Activated gamma-delta T cell treated with Interleukin-2 at 50 U/mL for 16 hours (primary cell): ENCODE measurements around the gene GPATCH8.
A peak's percentile ranks its signal among the peaks of the same experiment; 100 is the strongest.
"Not testable (repeated sequence)": the region's sequence is repeated elsewhere in the genome, so short reads cannot be mapped to it uniquely, and the experiment has no call there.

ENCODE experiments used
- DNase-seq: peaks from one replicate; pipeline ENCODE4 v3.0.0-alpha.2; 2020

The GPATCH8 gene

GRCh38 chr17:44523672-44523972, 20.4 kb upstream of the GPATCH8 start:
- DNase-seq, result no peak

GRCh38 chr17:44522883-44523671, 19.9 kb upstream of the GPATCH8 start:
- peak; percentile 26 for DNase-seq

- DNase-seq, result no peak
Measured at GRCh38 chr17:44518032-44518431, 14.8 kb upstream of the GPATCH8 start.

- not testable (repeated sequence) for DNase-seq
Measured at GRCh38 chr17:44511241-44512134, 8.3 kb upstream of the GPATCH8 start.

GRCh38 chr17:44506939-44507604, 3.9 kb upstream of the GPATCH8 start:
- DNase-seq, result not testable (repeated sequence)

GRCh38 chr17:44502598-44503146, 534 bp downstream of the GPATCH8 start:
- no peak for DNase-seq

GRCh38 chr17:44501866-44502375, 1.3 kb downstream of the GPATCH8 start:
- no peak for DNase-seq

- DNase-seq, result no peak
Measured at GRCh38 chr17:44499722-44500121, 3.5 kb downstream of the GPATCH8 start.

- no peak for DNase-seq
Measured at GRCh38 chr17:44496815-44497214, 6.4 kb downstream of the GPATCH8 start.

- DNase-seq, result no peak
Measured at GRCh38 chr17:44493339-44493738, 9.9 kb downstream of the GPATCH8 start.

GRCh38 chr17:44492706-44493272, 10.4 kb downstream of the GPATCH8 start:
- DNase-seq, result no peak

- DNase-seq, result no peak
Measured at GRCh38 chr17:44489581-44489980, 13.6 kb downstream of the GPATCH8 start.

GRCh38 chr17:44487170-44487569, 16.0 kb downstream of the GPATCH8 start:
- no peak for DNase-seq

GRCh38 chr17:44473367-44473766, 29.8 kb downstream of the GPATCH8 start:
- no peak for DNase-seq

GRCh38 chr17:44469676-44470075, 33.5 kb downstream of the GPATCH8 start:
- DNase-seq, result no peak

GRCh38 chr17:44467108-44467507, 36.1 kb downstream of the GPATCH8 start:
- no peak for DNase-seq

- no peak for DNase-seq
Measured at GRCh38 chr17:44466339-44466738, 36.9 kb downstream of the GPATCH8 start.

GRCh38 chr17:44465897-44466296, 37.3 kb downstream of the GPATCH8 start:
- no peak for DNase-seq

GRCh38 chr17:44465276-44465675, 37.9 kb downstream of the GPATCH8 start:
- DNase-seq, result no peak

GRCh38 chr17:44464037-44464436, 39.2 kb downstream of the GPATCH8 start:
- no peak for DNase-seq

GRCh38 chr17:44451832-44452231, 51.4 kb downstream of the GPATCH8 start:
- DNase-seq, result no peak

- DNase-seq, result no peak
Measured at GRCh38 chr17:44451016-44451627, 52.1 kb downstream of the GPATCH8 start.
